Parathyroid adenoma (tissue), 2 donors: ENCODE measurements around the gene AKNA.

Source experiments
- H2AFZ ChIP-seq: fragments of 300-600 bp; sonication (generic); one replicate; pipeline ENCODE4 v1.7.0; 2017; ENCODE audit warnings: antibody characterized with exemption, mild to moderate bottlenecking
- H3K27ac ChIP-seq: fragments of 300-600 bp; sonication (generic); one replicate; pipeline ENCODE4 v1.7.0; 2017
- H3K27me3 ChIP-seq: fragments of 300-600 bp; sonication (generic); one replicate; pipeline ENCODE4 v1.7.0; 2017; ENCODE audit warnings: low read length; ENCODE audit not compliant: control insufficient read depth, insufficient read depth
- H3K36me3 ChIP-seq: fragments of 300-600 bp; sonication (generic); one replicate; pipeline ENCODE4 v1.7.0; 2017; ENCODE audit warnings: low read length; ENCODE audit not compliant: control insufficient read depth, insufficient read depth
- H3K4me1 ChIP-seq: fragments of 300-600 bp; sonication (generic); one replicate; pipeline ENCODE4 v1.7.0; 2017; ENCODE audit warnings: control low read depth
- H3K4me2 ChIP-seq: fragments of 300-600 bp; sonication (generic); one replicate; pipeline ENCODE4 v1.7.0; 2017; ENCODE audit warnings: low read length
- H3K4me3 ChIP-seq: fragments of 300-600 bp; sonication (generic); one replicate; pipeline ENCODE4 v1.7.0; 2017; ENCODE audit warnings: low read depth, low read length
- H3K79me2 ChIP-seq: fragments of 300-600 bp; sonication (generic); one replicate; pipeline ENCODE4 v1.7.0; 2017; ENCODE audit warnings: control low read depth
- H3K9ac ChIP-seq: fragments of 300-600 bp; sonication (generic); one replicate; pipeline ENCODE4 v1.7.0; 2017; ENCODE audit warnings: mild to moderate bottlenecking
- H3K9me3 ChIP-seq: fragments of 300-600 bp; sonication (generic); one replicate; pipeline ENCODE4 v1.7.0; 2017; ENCODE audit warnings: low read length; ENCODE audit not compliant: control insufficient read depth
- CTCF ChIP-seq: fragments of 300-600 bp; sonication (generic); IDR thresholded peaks from one replicate; pipeline ENCODE4 v1.7.0; 2017; ENCODE audit warnings: antibody characterized with exemption, mild to moderate bottlenecking
- donor health status: primary hyperparathyroidism.

Gene AKNA

GRCh38 chr9:114376586-114377445, 11.0 kb downstream of the AKNA start:
- H3K36me3 ChIP-seq = no peaks in the 10 kb centered on the region
- H3K4me3 ChIP-seq = no peak overlapping the region
- H3K4me1 ChIP-seq = no peaks in the 10 kb centered on the region
- TF ChIP-seq CTCF = no peak
- H3K79me2 ChIP-seq = no peaks in the 10 kb centered on the region
- H2AFZ ChIP-seq = no peak overlapping the region
- no peak overlapping the region for H3K4me2 ChIP-seq
- H3K9me3 ChIP-seq = no peaks in the 10 kb centered on the region
- no peaks in the 10 kb centered on the region for H3K27me3 ChIP-seq
- H3K27ac ChIP-seq = no peak overlapping the region
- no peak overlapping the region for H3K9ac ChIP-seq

GRCh38 chr9:114375386-114376175, 12.2 kb downstream of the AKNA start:
- Histone ChIP-seq H3K9ac (no peak overlapping the region), H3K4me3 (no peak overlapping the region), H2AFZ (no peak overlapping the region), H3K9me3 (no peaks in the 10 kb centered on the region), H3K79me2 (no peaks in the 10 kb centered on the region), H3K27ac (no peak overlapping the region), H3K4me2 (no peak overlapping the region), H3K36me3 (no peaks in the 10 kb centered on the region), H3K4me1 (no peaks in the 10 kb centered on the region), H3K27me3 (no peaks in the 10 kb centered on the region)
- no peak for TF ChIP-seq CTCF

- Histone ChIP-seq H3K4me2 (no peak overlapping the region), H3K27me3 (no peaks in the 10 kb centered on the region), H3K27ac (no peak overlapping the region), H2AFZ (no peak overlapping the region), H3K9ac (no peak overlapping the region), H3K4me3 (no peak overlapping the region), H3K36me3 (no peaks in the 10 kb centered on the region), H3K9me3 (no peaks in the 10 kb centered on the region), H3K4me1 (no peaks in the 10 kb centered on the region), H3K79me2 (no peaks in the 10 kb centered on the region)
- no peak for TF ChIP-seq CTCF
These were observed 12.8 kb downstream of the AKNA start for GRCh38 chr9:114374936-114375335.

GRCh38 chr9:114373960-114374730, 13.6 kb downstream of the AKNA start:
- Histone ChIP-seq H3K4me2 (no peak overlapping the region), H3K36me3 (no peaks in the 10 kb centered on the region)

More at GRCh38 chr9:114373960-114374730, 13.6 kb downstream of the AKNA start:
- H3K9ac ChIP-seq = no peak overlapping the region
- H2AFZ ChIP-seq = no peak overlapping the region
- no peaks in the 10 kb centered on the region for H3K27me3 ChIP-seq
- H3K79me2 ChIP-seq = no peaks in the 10 kb centered on the region
- H3K4me3 ChIP-seq = no peak overlapping the region
- no peak for TF ChIP-seq CTCF
- no peaks in the 10 kb centered on the region for H3K9me3 ChIP-seq
- H3K4me1 ChIP-seq = no peaks in the 10 kb centered on the region
- no peak overlapping the region for H3K27ac ChIP-seq
